Ovary (tissue), 3 donors: ENCODE data around the gene CA9.

Experiments
- EP300 ChIP-seq: sonication (generic); formaldehyde crosslinking; IDR thresholded peaks from one replicate; pipeline ENCODE4 v1.6.1; 2017; ENCODE audit warnings: antibody characterized with exemption
- POLR2A ChIP-seq: fragments of 450-650 bp; IDR thresholded peaks from one replicate; pipeline ENCODE4 v1.6.1; 2017; ENCODE audit warnings: antibody characterized with exemption, mild to moderate bottlenecking, moderate library complexity
- TF ChIP-seq, protein P1 (sequence below), 3 donors: fragments of 450-650 bp in 2 of 3; fragments of 200-600 bp in 1 of 3; IDR thresholded peaks; one replicate each; pipeline versions ENCODE4 v1.5.1 to v1.8.0; 2016 to 2022; ENCODE audit warnings: antibody characterized with exemption in 3 of 3, mild to moderate bottlenecking in 1 of 3
- donor health status: DM: no; HTN: no; CAD: no.

- TF ChIP-seq, protein P1, sequence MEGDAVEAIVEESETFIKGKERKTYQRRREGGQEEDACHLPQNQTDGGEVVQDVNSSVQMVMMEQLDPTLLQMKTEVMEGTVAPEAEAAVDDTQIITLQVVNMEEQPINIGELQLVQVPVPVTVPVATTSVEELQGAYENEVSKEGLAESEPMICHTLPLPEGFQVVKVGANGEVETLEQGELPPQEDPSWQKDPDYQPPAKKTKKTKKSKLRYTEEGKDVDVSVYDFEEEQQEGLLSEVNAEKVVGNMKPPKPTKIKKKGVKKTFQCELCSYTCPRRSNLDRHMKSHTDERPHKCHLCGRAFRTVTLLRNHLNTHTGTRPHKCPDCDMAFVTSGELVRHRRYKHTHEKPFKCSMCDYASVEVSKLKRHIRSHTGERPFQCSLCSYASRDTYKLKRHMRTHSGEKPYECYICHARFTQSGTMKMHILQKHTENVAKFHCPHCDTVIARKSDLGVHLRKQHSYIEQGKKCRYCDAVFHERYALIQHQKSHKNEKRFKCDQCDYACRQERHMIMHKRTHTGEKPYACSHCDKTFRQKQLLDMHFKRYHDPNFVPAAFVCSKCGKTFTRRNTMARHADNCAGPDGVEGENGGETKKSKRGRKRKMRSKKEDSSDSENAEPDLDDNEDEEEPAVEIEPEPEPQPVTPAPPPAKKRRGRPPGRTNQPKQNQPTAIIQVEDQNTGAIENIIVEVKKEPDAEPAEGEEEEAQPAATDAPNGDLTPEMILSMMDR (IDR thresholded peaks at IDR 0.05) = no peak
- no peak for TF ChIP-seq POLR2A
- TF ChIP-seq EP300 = no peak
Measured at GRCh38 chr9:35665471-35665818, 8.3 kb upstream of the CA9 start.
